MM.1S (cell line): ENCODE results near the gene REL.

Experiments used
- DNase-seq: peaks from one replicate; pipeline ENCODE4 v3.0.0-alpha.2; 2015
- H2AFZ ChIP-seq: fragments of 300-600 bp; sonication (generic); 2 replicates; pipeline ENCODE4 v1.6.0; 2016; ENCODE audit warnings: antibody characterized with exemption, low read length
- H3F3A ChIP-seq: fragments of 300-600 bp; sonication (generic); 2 replicates; pipeline ENCODE4 v1.6.1; 2016; ENCODE audit warnings: mild to moderate bottlenecking, antibody characterized with exemption, low read length, moderate library complexity, mixed read lengths; ENCODE audit not compliant: insufficient read depth
- H3K27ac ChIP-seq: fragments of 300-600 bp; sonication (generic); 2 replicates; pipeline ENCODE4 v1.5.1; 2016; ENCODE audit warnings: mild to moderate bottlenecking, low read length
- H3K27me3 ChIP-seq: fragments of 300-600 bp; sonication (generic); replicated peaks from 2 replicates; pipeline ENCODE4 v1.6.0; 2016; ENCODE audit warnings: low read length; ENCODE audit not compliant: insufficient read depth
- H3K36me3 ChIP-seq: fragments of 300-600 bp; sonication (generic); replicated peaks from 2 replicates; pipeline ENCODE4 v1.6.1; 2016; ENCODE audit warnings: mild to moderate bottlenecking, low read length, mixed read lengths; ENCODE audit not compliant: insufficient read depth
- H3K4me1 ChIP-seq: fragments of 300-600 bp; sonication (generic); 2 replicates; pipeline ENCODE4 v1.6.1; 2016; ENCODE audit warnings: low read length, mixed read lengths
- H3K4me2 ChIP-seq: fragments of 300-600 bp; sonication (generic); 2 replicates; pipeline ENCODE4 v1.6.0; 2016; ENCODE audit warnings: low read depth, low read length
- H3K4me3 ChIP-seq: fragments of 300-600 bp; sonication (generic); 2 replicates; pipeline ENCODE4 v1.5.1; 2016; ENCODE audit warnings: low read length, mixed read lengths
- H3K79me2 ChIP-seq: fragments of 300-600 bp; sonication (generic); 2 replicates; pipeline ENCODE4 v1.6.1; 2016; ENCODE audit warnings: mixed run types, low read length, mixed read lengths
- H3K9ac ChIP-seq: fragments of 300-600 bp; sonication (generic); 2 replicates; pipeline ENCODE4 v1.6.1; 2016; ENCODE audit warnings: low read length, mixed read lengths
- H3K9me2 ChIP-seq: fragments of 300-600 bp; sonication (generic); replicated peaks from 2 replicates; pipeline ENCODE4 v1.6.1; 2016; ENCODE audit warnings: mild to moderate bottlenecking, low read length, mixed read lengths; ENCODE audit not compliant: insufficient read depth
- H3K9me3 ChIP-seq: fragments of 300-600 bp; sonication (generic); replicated peaks from 2 replicates; pipeline ENCODE4 v1.6.1; 2016; ENCODE audit warnings: mild to moderate bottlenecking, low read length, mixed read lengths; ENCODE audit not compliant: insufficient read depth
- H4K20me1 ChIP-seq: fragments of 300-600 bp; sonication (generic); 2 replicates; pipeline ENCODE4 v1.6.1; 2016; ENCODE audit warnings: mild to moderate bottlenecking, low read length, moderate library complexity, mixed read lengths; ENCODE audit not compliant: insufficient read depth
- EZH2 ChIP-seq: fragments of 300-600 bp; sonication (generic); optimal IDR thresholded peaks from 2 replicates; pipeline ENCODE3; 2017; ENCODE audit warnings: low read depth, mild to moderate bottlenecking, antibody characterized with exemption, low read length, mixed read lengths
- EZH2phosphoT487 ChIP-seq: fragments of 300-600 bp; sonication (generic); IDR thresholded peaks from 2 replicates; pipeline ENCODE4 v1.6.1; 2018; ENCODE audit warnings: antibody characterized with exemption, low read length
- TF ChIP-seq, protein P1 (sequence below): fragments of 300-600 bp; sonication (generic); IDR thresholded peaks from 2 replicates; pipeline ENCODE4 v1.5.1; 2016; ENCODE audit warnings: antibody characterized with exemption, low read length, mixed read lengths

The REL gene

DNA sequence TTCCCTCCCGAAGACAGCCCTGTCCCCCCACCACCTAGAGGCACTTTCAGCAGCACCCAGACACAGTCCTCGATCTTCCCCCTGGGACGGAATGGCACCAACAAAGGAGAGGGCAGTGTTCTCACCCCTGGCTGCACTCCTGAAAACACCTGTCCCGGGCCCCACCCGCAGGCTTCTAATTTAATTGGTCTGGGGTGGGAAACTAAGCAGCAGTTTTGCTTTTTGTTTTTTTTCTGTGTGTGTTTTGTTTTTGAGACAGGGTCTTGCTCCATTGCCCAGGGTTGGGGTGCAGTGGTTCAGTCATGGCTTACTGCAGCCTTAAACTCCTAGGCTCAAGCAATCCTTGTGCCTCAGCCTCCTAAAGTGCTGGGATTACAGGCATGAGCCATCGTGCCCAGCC, 38.4 kb upstream of the REL start:
- DNase-seq, result no peak
- no peaks in the 10 kb centered on the region for H4K20me1 ChIP-seq
- no peaks in the 10 kb centered on the region for H3K79me2 ChIP-seq
- no peak overlapping the region for H3K27ac ChIP-seq
- peaks cover 43% of the 10 kb centered on the region for H3K4me1 ChIP-seq
- H3K9ac ChIP-seq, result no peak overlapping the region
- no peaks in the 10 kb centered on the region for H3K9me3 ChIP-seq
- no peak overlapping the region for H3K4me3 ChIP-seq
- no peak overlapping the region for H2AFZ ChIP-seq
- H3K36me3 ChIP-seq, result no peaks in the 10 kb centered on the region
- peaks cover 3% of the 10 kb centered on the region; the same call in 1 of the 2 replicates for H3K27me3 ChIP-seq
- no peak overlapping the region for H3K4me2 ChIP-seq
- TF ChIP-seq EZH2phosphoT487, result no peak
- TF ChIP-seq, protein P1, sequence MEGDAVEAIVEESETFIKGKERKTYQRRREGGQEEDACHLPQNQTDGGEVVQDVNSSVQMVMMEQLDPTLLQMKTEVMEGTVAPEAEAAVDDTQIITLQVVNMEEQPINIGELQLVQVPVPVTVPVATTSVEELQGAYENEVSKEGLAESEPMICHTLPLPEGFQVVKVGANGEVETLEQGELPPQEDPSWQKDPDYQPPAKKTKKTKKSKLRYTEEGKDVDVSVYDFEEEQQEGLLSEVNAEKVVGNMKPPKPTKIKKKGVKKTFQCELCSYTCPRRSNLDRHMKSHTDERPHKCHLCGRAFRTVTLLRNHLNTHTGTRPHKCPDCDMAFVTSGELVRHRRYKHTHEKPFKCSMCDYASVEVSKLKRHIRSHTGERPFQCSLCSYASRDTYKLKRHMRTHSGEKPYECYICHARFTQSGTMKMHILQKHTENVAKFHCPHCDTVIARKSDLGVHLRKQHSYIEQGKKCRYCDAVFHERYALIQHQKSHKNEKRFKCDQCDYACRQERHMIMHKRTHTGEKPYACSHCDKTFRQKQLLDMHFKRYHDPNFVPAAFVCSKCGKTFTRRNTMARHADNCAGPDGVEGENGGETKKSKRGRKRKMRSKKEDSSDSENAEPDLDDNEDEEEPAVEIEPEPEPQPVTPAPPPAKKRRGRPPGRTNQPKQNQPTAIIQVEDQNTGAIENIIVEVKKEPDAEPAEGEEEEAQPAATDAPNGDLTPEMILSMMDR, result no peak
- no peak for TF ChIP-seq EZH2
- no peaks in the 10 kb centered on the region for H3K9me2 ChIP-seq
- peaks cover 17% of the 10 kb centered on the region for H3F3A ChIP-seq

DNA sequence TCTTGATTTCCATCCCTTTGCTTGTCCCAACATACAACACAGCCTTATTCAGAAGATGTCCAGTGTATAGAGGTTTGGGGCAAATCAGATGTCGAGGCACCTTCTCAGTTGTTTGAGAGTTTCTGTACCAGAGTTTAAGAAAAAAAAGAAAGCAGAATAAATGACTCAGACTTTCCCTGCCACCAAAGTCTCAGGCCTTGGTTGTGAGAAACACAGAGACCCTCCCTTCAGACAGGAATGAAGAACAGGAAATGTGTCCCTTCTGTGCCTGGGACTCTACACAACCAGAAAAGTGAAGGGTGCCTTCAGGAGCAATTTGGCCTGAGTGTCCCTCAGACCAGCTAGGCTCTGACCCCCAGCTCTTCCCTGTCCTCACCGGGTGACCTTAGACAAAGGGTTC, 37.3 kb upstream of the REL start:
- TF ChIP-seq, protein P1, result no peak
- TF ChIP-seq EZH2, result no peak
- H3K9ac ChIP-seq, result no peak overlapping the region
- H3K4me2 ChIP-seq, result no peak overlapping the region

DNA sequence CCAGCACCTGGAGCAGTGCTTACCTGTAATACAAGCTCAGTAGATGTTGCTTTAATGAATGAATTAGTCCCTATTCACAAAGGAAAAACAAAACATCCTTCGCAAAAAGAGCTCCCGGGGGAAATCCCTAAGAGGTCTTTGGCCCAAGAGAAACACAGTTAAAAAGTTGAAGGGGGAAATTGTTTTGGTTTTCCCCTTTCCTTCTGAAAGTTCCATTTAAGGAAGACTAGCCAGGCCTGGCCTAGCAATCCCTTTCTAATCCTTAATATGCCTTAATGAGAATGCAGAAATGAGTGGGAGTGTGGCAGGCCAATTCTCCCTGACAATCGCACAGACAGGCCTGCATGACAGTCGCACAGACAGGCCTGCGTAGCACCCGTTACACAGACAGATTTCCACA, 33.5 kb upstream of the REL start:
- H4K20me1 ChIP-seq, result no peaks in the 10 kb centered on the region
- no peak overlapping the region for H3K27ac ChIP-seq
- no peaks in the 10 kb centered on the region for H3K36me3 ChIP-seq
- no peak overlapping the region for H3K4me2 ChIP-seq
- no peaks in the 10 kb centered on the region for H3K79me2 ChIP-seq
- peaks cover 11% of the 10 kb centered on the region; the same call in 1 of the 2 replicates for H3K4me1 ChIP-seq
- H3F3A ChIP-seq, result no peaks in the 10 kb centered on the region
- H3K9me2 ChIP-seq, result no peaks in the 10 kb centered on the region
- H3K9ac ChIP-seq, result no peak overlapping the region
- H3K4me3 ChIP-seq, result no peak overlapping the region
- no peaks in the 10 kb centered on the region for H3K27me3 ChIP-seq
- no peak overlapping the region for H2AFZ ChIP-seq
- no peak for DNase-seq
- no peak for TF ChIP-seq EZH2
- TF ChIP-seq, protein P1, result no peak
- TF ChIP-seq EZH2phosphoT487, result no peak
- H3K9me3 ChIP-seq, result no peaks in the 10 kb centered on the region

More for the DNA sequence above, 37.3 kb upstream of the REL start:
- no peak overlapping the region for H3K4me3 ChIP-seq
- H3K4me1 ChIP-seq, result peaks cover 37% of the 10 kb centered on the region
- no peak overlapping the region for H2AFZ ChIP-seq
- no peaks in the 10 kb centered on the region for H3K36me3 ChIP-seq
- H3K79me2 ChIP-seq, result no peaks in the 10 kb centered on the region
- H3F3A ChIP-seq, result peaks cover 17% of the 10 kb centered on the region
- H3K9me3 ChIP-seq, result no peaks in the 10 kb centered on the region
- no peaks in the 10 kb centered on the region for H3K9me2 ChIP-seq
- no peak for DNase-seq
- H3K27me3 ChIP-seq, result no peaks in the 10 kb centered on the region
- no peak overlapping the region for H3K27ac ChIP-seq
- H4K20me1 ChIP-seq, result no peaks in the 10 kb centered on the region
